Measurements from ENCODE around the gene NUDT6. TPM values are rescaled to one million over a fixed set of nuclear protein-coding genes. Genes with fewer than 3 reads are reported as not detected.

The NUDT6 gene, protein sequence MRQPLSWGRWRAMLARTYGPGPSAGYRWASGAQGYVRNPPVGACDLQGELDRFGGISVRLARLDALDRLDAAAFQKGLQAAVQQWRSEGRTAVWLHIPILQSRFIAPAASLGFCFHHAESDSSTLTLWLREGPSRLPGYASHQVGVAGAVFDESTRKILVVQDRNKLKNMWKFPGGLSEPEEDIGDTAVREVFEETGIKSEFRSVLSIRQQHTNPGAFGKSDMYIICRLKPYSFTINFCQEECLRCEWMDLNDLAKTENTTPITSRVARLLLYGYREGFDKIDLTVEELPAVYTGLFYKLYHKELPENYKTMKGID
- 5.9 and 7.2 TPM in 2 replicates for total RNA-seq

DNA sequence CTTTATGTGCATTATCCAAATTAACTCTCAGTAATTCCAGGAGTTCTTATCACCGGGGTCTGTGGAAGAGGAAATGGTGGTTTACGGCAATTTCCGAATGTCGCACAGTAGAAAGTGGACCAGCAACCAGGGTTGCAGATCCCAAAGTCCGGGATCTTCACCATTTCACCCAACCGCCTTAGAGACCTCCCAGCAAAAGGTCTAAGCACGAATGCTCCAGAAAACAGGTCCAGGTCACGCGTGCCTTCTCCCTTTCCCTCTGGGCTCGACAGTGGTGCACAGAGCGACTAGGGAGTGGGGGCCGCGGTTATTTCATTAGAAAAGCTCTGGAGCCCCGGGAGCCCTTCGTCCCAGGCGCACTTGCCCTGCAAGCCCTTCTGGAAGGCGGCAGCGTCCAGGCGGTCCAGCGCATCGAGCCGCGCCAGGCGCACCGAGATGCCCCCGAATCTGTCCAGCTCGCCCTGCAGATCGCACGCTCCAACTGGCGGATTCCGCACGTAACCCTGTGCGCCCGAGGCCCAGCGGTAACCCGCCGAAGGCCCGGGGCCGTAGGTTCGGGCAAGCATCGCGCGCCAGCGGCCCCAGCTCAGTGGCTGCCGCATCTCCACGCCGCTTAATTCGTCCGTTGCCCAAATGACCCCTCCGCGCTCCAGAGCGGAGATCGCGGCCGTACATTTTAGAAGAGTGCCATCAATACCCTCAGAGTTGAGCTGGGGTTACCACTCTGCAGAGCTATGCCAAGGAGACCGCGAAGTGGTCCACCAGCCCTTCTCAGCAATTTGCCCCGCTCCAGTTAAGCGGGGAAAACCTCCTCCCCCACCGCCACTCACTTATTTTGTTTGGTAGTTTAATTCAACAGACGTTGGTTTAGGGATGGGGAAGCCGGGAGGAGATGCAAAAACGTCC is at the start of gene NUDT6:
Gene NUDT6 (minus strand): TSS at position 627 of the 906 bp plus-strand sequence. CDS start 25 bp downstream, at position 602.

Other genes with a start within 250 kb of the NUDT6 start
- 9.9 and 12.1 TPM in 2 replicates for gene BBS12, start 189.9 kb downstream of the NUDT6 start, total RNA-seq
- 79.3 and 103 TPM in 2 replicates for gene FGF2, start 95.8 kb downstream of the NUDT6 start, total RNA-seq

Data from articular chondrocyte of knee joint (primary cell).